GM19238 (cell line): Measurements from ENCODE around the gene UPK1A.
"Not testable (repeated sequence)": the region's sequence is repeated elsewhere in the genome, so short reads cannot be mapped to it uniquely, and the experiment has no call there.

Source experiments
- DNase-seq: peaks from one replicate; pipeline ENCODE4 v3.0.0; 2011; ENCODE audit warnings: low spot score; ENCODE audit not compliant: insufficient read length

Gene UPK1A

GRCh38 chr19:35644206-35644986 lies 21.9 kb upstream of the UPK1A start:
- DNase-seq, result peak; percentile 95

GRCh38 chr19:35644987-35645679 lies 21.2 kb upstream of the UPK1A start:
- peak; percentile 35 for DNase-seq

- DNase-seq, result no peak
Measured at GRCh38 chr19:35645680-35646511, 20.4 kb upstream of the UPK1A start.

- peak; percentile 97 for DNase-seq
Measured at GRCh38 chr19:35648017-35648961, 18.0 kb upstream of the UPK1A start, which contains the start of gene COX6B1. Gene COX6B1 (plus strand): TSS chr19:35648323. CDS start chr19:35651244, 2,921 bp downstream.

GRCh38 chr19:35650581-35650980 lies 15.7 kb upstream of the UPK1A start:
- DNase-seq, result no peak

- not testable (repeated sequence) for DNase-seq
Measured at GRCh38 chr19:35654828-35655227, 11.5 kb upstream of the UPK1A start.

- DNase-seq, result no peak
Measured at GRCh38 chr19:35655600-35655999, 10.7 kb upstream of the UPK1A start.

GRCh38 chr19:35656700-35657099 lies 9.6 kb upstream of the UPK1A start:
- DNase-seq, result no peak

GRCh38 chr19:35657904-35658700 lies 8.2 kb upstream of the UPK1A start:
- no peak for DNase-seq

GRCh38 chr19:35661995-35662340 lies 4.3 kb upstream of the UPK1A start:
- DNase-seq, result no peak

GRCh38 chr19:35663981-35664380 lies 2.3 kb upstream of the UPK1A start:
- DNase-seq, result no peak

GRCh38 chr19:35665157-35665556 lies 1.2 kb upstream of the UPK1A start:
- no peak for DNase-seq

- DNase-seq, result no peak
Measured at GRCh38 chr19:35665604-35666003, 713 bp upstream of the UPK1A start.

GRCh38 chr19:35669566-35669965 lies 3.2 kb downstream of the UPK1A start:
- no peak for DNase-seq

GRCh38 chr19:35669974-35670373 lies 3.7 kb downstream of the UPK1A start:
- DNase-seq, result no peak

- no peak for DNase-seq
Measured at GRCh38 chr19:35670686-35671085, 4.4 kb downstream of the UPK1A start.

GRCh38 chr19:35671818-35672217 lies 5.5 kb downstream of the UPK1A start:
- no peak for DNase-seq

GRCh38 chr19:35673121-35673804 lies 6.9 kb downstream of the UPK1A start:
- DNase-seq, result peak; percentile 34

- no peak for DNase-seq
Measured at GRCh38 chr19:35675589-35676140, 9.3 kb downstream of the UPK1A start.
